HepG2 (cell line): ENCODE data around the gene RNPS1. TPM values are rescaled to one million over a fixed set of nuclear protein-coding genes. Genes with fewer than 3 reads are reported as not detected.
A peak's percentile ranks its signal among the peaks of the same experiment; 100 is the strongest.

ENCODE experiments used
- CCAR2 ChIP-seq: fragments of 200-400 bp; formaldehyde crosslinking; optimal IDR thresholded peaks from 2 replicates; pipeline ENCODE3; 2018; ENCODE audit warnings: low read depth, mild to moderate bottlenecking, low read length, moderate library complexity
- CSRNP1 ChIP-seq: sonication (generic); formaldehyde crosslinking; IDR thresholded peaks from 2 replicates; pipeline ENCODE4 v1.8.1; 2023; ENCODE audit warnings: mild to moderate bottlenecking, missing genetic modification reagents
- FOXM1 ChIP-seq: sonication (generic); formaldehyde crosslinking; IDR thresholded peaks from 2 replicates; pipeline ENCODE4 v1.5.0; 2020; ENCODE audit warnings: missing genetic modification reagents
- GMEB1 ChIP-seq: sonication (generic); formaldehyde crosslinking; IDR thresholded peaks from 2 replicates; pipeline ENCODE4 v1.5.1; 2020; ENCODE audit warnings: missing genetic modification reagents, mild to moderate bottlenecking, borderline replicate concordance
- GRHL1 ChIP-seq: sonication (generic); formaldehyde crosslinking; conservative IDR thresholded peaks from 2 replicates; pipeline ENCODE4 v1.8.0; 2022; ENCODE audit warnings: missing genetic modification reagents
- HNF4A ChIP-seq: sonication (generic); formaldehyde crosslinking; IDR thresholded peaks from 2 replicates; pipeline ENCODE4 v1.4.0; 2020; ENCODE audit warnings: missing genetic modification reagents
- KAT2B ChIP-seq: fragments of 150-350 bp; IDR thresholded peaks from 2 replicates; pipeline ENCODE4 v1.6.1; 2014; ENCODE audit warnings: low read depth, low read length, borderline replicate concordance
- RFX1 ChIP-seq: fragments of 450-650 bp; IDR thresholded peaks from 2 replicates; pipeline ENCODE4 v1.6.1; 2017
- SMARCE1 ChIP-seq: fragments of 450-650 bp; IDR thresholded peaks from 2 replicates; pipeline ENCODE4 v1.6.1; 2017; ENCODE audit warnings: borderline replicate concordance
- SRF ChIP-seq: IDR thresholded peaks from 2 replicates; pipeline ENCODE4 v1.6.1; 2011; ENCODE audit warnings: mild to moderate bottlenecking, low read depth, low read length, moderate library complexity
- TAF15 ChIP-seq: fragments of 200-400 bp; formaldehyde crosslinking; IDR thresholded peaks from one replicate; pipeline ENCODE4 v1.6.1; 2018; ENCODE audit warnings: mild to moderate bottlenecking, low read depth, low read length; ENCODE audit not compliant: poor library complexity, severe bottlenecking
- XRCC5 ChIP-seq: fragments of 200-400 bp; formaldehyde crosslinking; optimal IDR thresholded peaks from 2 replicates; pipeline ENCODE3; 2017; ENCODE audit warnings: mild to moderate bottlenecking, low read length
- ZMYM4 ChIP-seq: sonication (generic); formaldehyde crosslinking; IDR thresholded peaks from 2 replicates; pipeline ENCODE4 v1.8.1; 2023; ENCODE audit warnings: mild to moderate bottlenecking, missing genetic modification reagents
- ZNF441 ChIP-seq: sonication (generic); formaldehyde crosslinking; IDR thresholded peaks from 2 replicates; pipeline ENCODE4 v1.7.0; 2021; ENCODE audit warnings: missing genetic modification reagents, borderline replicate concordance
- ZNF562 ChIP-seq: sonication (generic); formaldehyde crosslinking; IDR thresholded peaks from 2 replicates; pipeline ENCODE4 v1.8.0; 2022; ENCODE audit warnings: missing genetic modification reagents, borderline replicate concordance
- ZNF784 ChIP-seq: sonication (generic); formaldehyde crosslinking; IDR thresholded peaks from 2 replicates; pipeline ENCODE4 v1.5.1; 2020; ENCODE audit warnings: missing genetic modification reagents, mild to moderate bottlenecking, borderline replicate concordance
- ZSCAN29 ChIP-seq: sonication (generic); formaldehyde crosslinking; conservative IDR thresholded peaks from 2 replicates; pipeline ENCODE4 v1.4.0; 2020; ENCODE audit warnings: mild to moderate bottlenecking, missing genetic modification reagents
- polyA plus RNA-seq, 8 experiments: library from polyadenylated mRNA; depleted of rRNA in 3 of 8; stranded (reverse) in 7 of 8; unstranded in 1 of 8; fragments of >200 nt; fragmentation: Illumina TruSeq in 4 of 8; extraction: Trizol in 4 of 8; gene quantifications; 2 replicates each; pipeline versions ENCODE4 v1.2.1 to v1.2.3, GENCODE V29; 2011 to 2016; ENCODE audit warnings: low read depth in 4 of 8, missing spikeins in 1 of 8, mixed read lengths in 1 of 8; ENCODE audit not compliant: insufficient read depth in 1 of 8
- total RNA-seq, 5 experiments: library from RNA; depleted of rRNA; stranded (reverse); fragments of >200 nt; fragmentation: Illumina TruSeq; extraction: Trizol; gene quantifications; 2 replicates each; pipeline ENCODE4 v1.2.3, GENCODE V29; 2016; ENCODE audit warnings: low read depth in 1 of 5
- TF ChIP-seq, protein P1 (sequence below), 2 experiments: sonication (generic) in 1 of 2; formaldehyde crosslinking in 1 of 2; IDR thresholded peaks; 2 replicates each; pipeline versions ENCODE4 v1.5.1 to v1.6.1; 2011 to 2020; ENCODE audit warnings: borderline replicate concordance in 1 of 2, low read depth in 1 of 2, low read length in 1 of 2, mild to moderate bottlenecking in 1 of 2, missing genetic modification reagents in 1 of 2, moderate library complexity in 1 of 2
- TF ChIP-seq, protein P2 (sequence below): IDR thresholded peaks from 2 replicates; pipeline ENCODE4 v1.6.1; 2016; ENCODE audit warnings: missing genetic modification reagents, missing compliant biosample characterization

RNPS1 gene
- total and polyA plus RNA-seq, 2 of the 13 experiments (the other 11 are each of a cell fraction or from before 2014, with no cell fraction given) = 126 to 133 TPM

GRCh38 chr16:2251296-2252111 is 16.4 kb downstream of the RNPS1 start, which contains the start of gene ECI1 (continued):
- TF ChIP-seq CSRNP1 (CRISPR knock-in tag) (peak; percentile 89), SMARCE1 (no peak), GMEB1 (CRISPR knock-in tag) (peak; percentile 69; the same call in 1 of the 2 replicates), GRHL1 (CRISPR knock-in tag) (no peak), KAT2B (no peak), FOXM1 (0 out of 2 replicates have a peak, but pooled peaks have one; percentile 17), ZSCAN29 (CRISPR knock-in tag) (0 out of 2 replicates have a peak, but pooled peaks have one; percentile 40), TAF15 (no peak), ZNF441 (CRISPR knock-in tag) (peak; percentile 90), ZNF784 (CRISPR knock-in tag) (peak; percentile 71), CCAR2 (no peak), ZMYM4 (0 out of 2 replicates have a peak, but pooled peaks have one; percentile 11), ZNF562 (no peak; the same call in 1 of the 2 replicates), SRF (no peak), XRCC5 (peak; percentile 92), HNF4A (CRISPR knock-in tag) (peak; percentile 75), RFX1 (no peak)
- TF ChIP-seq, protein P1, sequence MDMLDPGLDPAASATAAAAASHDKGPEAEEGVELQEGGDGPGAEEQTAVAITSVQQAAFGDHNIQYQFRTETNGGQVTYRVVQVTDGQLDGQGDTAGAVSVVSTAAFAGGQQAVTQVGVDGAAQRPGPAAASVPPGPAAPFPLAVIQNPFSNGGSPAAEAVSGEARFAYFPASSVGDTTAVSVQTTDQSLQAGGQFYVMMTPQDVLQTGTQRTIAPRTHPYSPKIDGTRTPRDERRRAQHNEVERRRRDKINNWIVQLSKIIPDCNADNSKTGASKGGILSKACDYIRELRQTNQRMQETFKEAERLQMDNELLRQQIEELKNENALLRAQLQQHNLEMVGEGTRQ (IDR thresholded peaks at IDR 0.05; ENCODE audit: low read depth, low read length) = no peak
- TF ChIP-seq, protein P1 (CRISPR knock-in tag; IDR thresholded peaks at IDR 0.05; ENCODE audit: borderline replicate concordance) = no peak; the same call in 1 of the 2 replicates
- TF ChIP-seq, protein P2, sequence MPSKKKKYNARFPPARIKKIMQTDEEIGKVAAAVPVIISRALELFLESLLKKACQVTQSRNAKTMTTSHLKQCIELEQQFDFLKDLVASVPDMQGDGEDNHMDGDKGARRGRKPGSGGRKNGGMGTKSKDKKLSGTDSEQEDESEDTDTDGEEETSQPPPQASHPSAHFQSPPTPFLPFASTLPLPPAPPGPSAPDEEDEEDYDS = peak; percentile 75
